ENCODE data around the gene TMEM161A. TPM values are rescaled to one million over a fixed set of nuclear protein-coding genes. Genes with fewer than 3 reads are reported as not detected.
A peak's percentile ranks its signal among the peaks of the same experiment; 100 is the strongest.

The TMEM161A gene
- 21.9 to 27.1 TPM (median 26.0 TPM) in 3 replicates for total RNA-seq
- long read RNA-seq, transcript TMEM161A-201 (12 exons, 1,820 nt), result major isoform, 40 of 62 reads
- long read RNA-seq, partial matches to known transcripts, result 5 of 62 reads
- long read RNA-seq, other reads (novel, unspliced or antisense), result 12 of 62 reads

GRCh38 chr19:19138109-19138981 is at the start of gene TMEM161A:
Gene TMEM161A (minus strand): TSS chr19:19138478. CDS start chr19:19138428, 50 bp downstream.
- peak within 1 kb of the TSS; percentile 99 for H3K4me3 Mint-ChIP-seq (ENCODE audit: unreplicated experiment)
- H3K4me1 Mint-ChIP-seq (ENCODE audit: low read depth), result peaks cover 18% of the 10 kb centered on the region
- H3K27me3 Mint-ChIP-seq (ENCODE audit: low read depth), result no peaks in the 10 kb centered on the region
- peak within 1 kb of the TSS; percentile 87 for H3K27ac Mint-ChIP-seq (ENCODE audit: unreplicated experiment)
- peak; percentile 98 for DNase-seq (ENCODE audit: low spot score)
- H3K36me3 Mint-ChIP-seq (ENCODE audit: low read depth), result no peaks in the 10 kb centered on the region
- H3K9me3 Mint-ChIP-seq (ENCODE audit: low read depth), result no peaks in the 10 kb centered on the region
- TF ChIP-seq, protein P1, sequence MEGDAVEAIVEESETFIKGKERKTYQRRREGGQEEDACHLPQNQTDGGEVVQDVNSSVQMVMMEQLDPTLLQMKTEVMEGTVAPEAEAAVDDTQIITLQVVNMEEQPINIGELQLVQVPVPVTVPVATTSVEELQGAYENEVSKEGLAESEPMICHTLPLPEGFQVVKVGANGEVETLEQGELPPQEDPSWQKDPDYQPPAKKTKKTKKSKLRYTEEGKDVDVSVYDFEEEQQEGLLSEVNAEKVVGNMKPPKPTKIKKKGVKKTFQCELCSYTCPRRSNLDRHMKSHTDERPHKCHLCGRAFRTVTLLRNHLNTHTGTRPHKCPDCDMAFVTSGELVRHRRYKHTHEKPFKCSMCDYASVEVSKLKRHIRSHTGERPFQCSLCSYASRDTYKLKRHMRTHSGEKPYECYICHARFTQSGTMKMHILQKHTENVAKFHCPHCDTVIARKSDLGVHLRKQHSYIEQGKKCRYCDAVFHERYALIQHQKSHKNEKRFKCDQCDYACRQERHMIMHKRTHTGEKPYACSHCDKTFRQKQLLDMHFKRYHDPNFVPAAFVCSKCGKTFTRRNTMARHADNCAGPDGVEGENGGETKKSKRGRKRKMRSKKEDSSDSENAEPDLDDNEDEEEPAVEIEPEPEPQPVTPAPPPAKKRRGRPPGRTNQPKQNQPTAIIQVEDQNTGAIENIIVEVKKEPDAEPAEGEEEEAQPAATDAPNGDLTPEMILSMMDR (IDR thresholded peaks at IDR 0.05), result no peak

DNA sequence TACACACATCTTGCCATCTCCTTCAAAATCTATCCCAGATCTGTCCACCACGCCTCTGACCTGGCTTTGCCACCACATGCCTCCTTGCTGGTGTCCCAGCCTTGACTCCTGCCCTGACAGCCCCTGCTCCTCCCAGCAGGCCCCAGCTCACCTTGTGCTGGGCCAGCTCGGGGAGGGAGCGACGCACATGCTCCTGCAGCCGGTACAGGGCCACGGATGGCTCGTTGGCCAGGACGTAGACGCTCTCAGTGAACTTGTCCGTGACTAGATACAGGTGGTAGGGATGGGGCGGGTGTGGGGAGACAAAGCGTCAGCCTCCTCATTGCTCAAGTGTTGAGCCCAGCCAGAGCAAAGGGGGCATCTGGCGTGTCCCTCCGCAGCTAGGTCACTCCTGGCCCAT is 48.5 kb upstream of the TMEM161A start:
- Mint-ChIP-seq H3K27ac (ENCODE audit: unreplicated experiment) (no peak overlapping the region), H3K36me3 (ENCODE audit: low read depth) (peaks cover 11% of the 10 kb centered on the region), H3K9me3 (ENCODE audit: low read depth) (no peaks in the 10 kb centered on the region), H3K4me3 (ENCODE audit: unreplicated experiment) (no peak overlapping the region), H3K27me3 (ENCODE audit: low read depth) (no peaks in the 10 kb centered on the region), H3K4me1 (ENCODE audit: low read depth) (peaks cover 19% of the 10 kb centered on the region)
- no peak for DNase-seq (ENCODE audit: low spot score)
- TF ChIP-seq, protein P1 (IDR thresholded peaks at IDR 0.05), result no peak

GRCh38 chr19:19185853-19186740 is 47.8 kb upstream of the TMEM161A start:
- Mint-ChIP-seq H3K9me3 (ENCODE audit: low read depth) (no peaks in the 10 kb centered on the region), H3K27ac (ENCODE audit: unreplicated experiment) (peak overlapping the region; percentile 45), H3K36me3 (ENCODE audit: low read depth) (peaks cover 11% of the 10 kb centered on the region), H3K4me1 (ENCODE audit: low read depth) (peaks cover 14% of the 10 kb centered on the region), H3K27me3 (ENCODE audit: low read depth) (no peaks in the 10 kb centered on the region), H3K4me3 (ENCODE audit: unreplicated experiment) (no peak overlapping the region)
- TF ChIP-seq, protein P1 (IDR thresholded peaks at IDR 0.05), result peak; percentile 78
- no peak for DNase-seq (ENCODE audit: low spot score)

GRCh38 chr19:19181488-19181998 is 43.3 kb upstream of the TMEM161A start:
- Mint-ChIP-seq H3K9me3 (ENCODE audit: low read depth) (no peaks in the 10 kb centered on the region), H3K27me3 (ENCODE audit: low read depth) (no peaks in the 10 kb centered on the region), H3K27ac (ENCODE audit: unreplicated experiment) (no peak overlapping the region), H3K36me3 (ENCODE audit: low read depth) (peaks cover 10% of the 10 kb centered on the region), H3K4me1 (ENCODE audit: low read depth) (no peaks in the 10 kb centered on the region), H3K4me3 (ENCODE audit: unreplicated experiment) (no peak overlapping the region)
- TF ChIP-seq, protein P1 (IDR thresholded peaks at IDR 0.05), result no peak
- DNase-seq (ENCODE audit: low spot score), result no peak

Measured in chondrocyte (in vitro differentiated cells).